HG02840 (cell line): Measurements from ENCODE around the gene BTF3L4.

Source experiments
- ATAC-seq: cut with Tn5 transposase; IDR thresholded peaks from one replicate; pipeline ENCODE4 v1.9.1; 2021; ENCODE audit warnings: mild to moderate bottlenecking, moderate library complexity, moderate number of reproducible peaks; ENCODE audit not compliant: unreplicated experiment, low FRiP score

Gene BTF3L4

GRCh38 chr1:52122384-52122783 lies 66.3 kb downstream of the BTF3L4 start:
- no peak for ATAC-seq

- no peak for ATAC-seq
Observed at GRCh38 chr1:52123622-52124021, 67.5 kb downstream of the BTF3L4 start.

GRCh38 chr1:52125736-52126359 lies 69.8 kb downstream of the BTF3L4 start:
- no peak for ATAC-seq

- ATAC-seq, result no peak
Observed at GRCh38 chr1:52127181-52128180, 71.4 kb downstream of the BTF3L4 start.

GRCh38 chr1:52139817-52140540 lies 83.9 kb downstream of the BTF3L4 start:
- no peak for ATAC-seq
